Ectodermal cell (in vitro differentiated cells): Measurements from ENCODE around the gene GJD2.

Experiments used
- H3K27ac ChIP-seq: 2 replicates; pipeline ENCODE4 v1.7.0; 2013; ENCODE audit warnings: mild to moderate bottlenecking, low read depth, low read length; ENCODE audit not compliant: insufficient read depth, poor library complexity, severe bottlenecking
- H3K27me3 ChIP-seq: 2 replicates; pipeline ENCODE4 v1.7.0; 2013; ENCODE audit warnings: mild to moderate bottlenecking, low read length; ENCODE audit not compliant: insufficient read depth, control insufficient read depth, poor library complexity, severe bottlenecking
- H3K36me3 ChIP-seq: one replicate; pipeline ENCODE4 v1.7.0; 2013; ENCODE audit warnings: low read length; ENCODE audit not compliant: control insufficient read depth, insufficient read depth
- H3K4me1 ChIP-seq: one replicate; pipeline ENCODE4 v1.7.0; 2013; ENCODE audit warnings: low read length; ENCODE audit not compliant: control insufficient read depth, insufficient read depth
- H3K4me3 ChIP-seq: 2 replicates; pipeline ENCODE4 v1.7.0; 2013; ENCODE audit warnings: low read depth, low read length, control low read depth; ENCODE audit not compliant: insufficient read depth
- H3K9me3 ChIP-seq: 2 replicates; pipeline ENCODE4 v1.7.0; 2013; ENCODE audit warnings: mild to moderate bottlenecking, low read length, moderate library complexity; ENCODE audit not compliant: control insufficient read depth
- WGBS, 2 experiments: methylation state at CpG; one replicate each; pipeline ENCODE4 v1.1.7; 2013; ENCODE audit warnings: missing lambda C conversion rate in 2 of 2; 5-methylcytosine and 5-hydroxymethylcytosine counted together

Gene GJD2

DNA sequence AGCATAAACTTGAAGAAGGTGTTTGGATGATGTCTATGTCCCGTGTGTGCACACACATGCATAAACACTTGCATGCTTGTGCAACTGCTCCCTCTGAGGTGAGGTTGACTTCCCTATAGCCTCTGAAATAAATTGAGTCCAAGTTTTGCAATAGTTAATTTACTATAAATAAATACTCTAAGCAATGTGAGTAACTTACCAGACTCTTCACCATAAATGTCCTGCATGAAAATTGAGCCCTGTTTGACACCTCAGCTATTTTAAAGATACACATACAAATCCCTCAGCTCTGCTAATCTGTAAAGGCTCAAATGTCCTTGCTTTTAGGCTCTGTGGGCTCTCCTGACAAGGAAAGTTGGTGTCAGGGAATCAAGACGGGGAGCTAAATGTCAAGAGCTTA is 37.1 kb downstream of the GJD2 start:
- Histone ChIP-seq H3K36me3 (no peaks in the 10 kb centered on the region), H3K9me3 (no peaks in the 10 kb centered on the region), H3K27me3 (no peaks in the 10 kb centered on the region), H3K4me1 (peaks cover 17% of the 10 kb centered on the region), H3K4me3 (no peak overlapping the region), H3K27ac (no peak overlapping the region)
- 75 to 94% methylated on average over 1 to 2 of the region's 2 CpGs for whole genome bisulfite sequencing, 2 experiments

DNA sequence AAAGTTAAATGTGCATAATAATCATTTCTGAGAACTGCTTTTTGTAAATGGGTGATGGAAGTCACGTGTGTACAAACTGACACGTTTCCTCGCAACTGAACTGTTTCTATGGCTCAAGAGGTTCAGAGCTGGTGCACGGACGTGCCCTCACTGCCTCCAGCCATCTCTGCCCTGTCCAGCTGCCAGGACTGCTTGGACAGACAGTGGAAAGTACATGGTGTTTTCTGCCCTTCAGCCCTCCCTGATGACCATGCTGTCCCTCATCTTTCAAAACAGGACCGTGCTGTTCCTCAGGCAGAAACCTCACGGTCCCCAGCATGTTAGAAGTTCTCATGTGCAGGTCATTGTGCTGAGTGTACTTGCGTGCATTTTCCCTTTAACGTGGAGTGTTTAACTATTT is 38.7 kb downstream of the GJD2 start:
- Histone ChIP-seq H3K4me3 (no peak overlapping the region), H3K27ac (no peak overlapping the region), H3K27me3 (no peaks in the 10 kb centered on the region), H3K4me1 (peaks cover 9% of the 10 kb centered on the region), H3K9me3 (no peaks in the 10 kb centered on the region), H3K36me3 (no peaks in the 10 kb centered on the region)
- 88 to 91% methylated on average over 9 of the region's 9 CpGs for WGBS, 2 experiments

DNA sequence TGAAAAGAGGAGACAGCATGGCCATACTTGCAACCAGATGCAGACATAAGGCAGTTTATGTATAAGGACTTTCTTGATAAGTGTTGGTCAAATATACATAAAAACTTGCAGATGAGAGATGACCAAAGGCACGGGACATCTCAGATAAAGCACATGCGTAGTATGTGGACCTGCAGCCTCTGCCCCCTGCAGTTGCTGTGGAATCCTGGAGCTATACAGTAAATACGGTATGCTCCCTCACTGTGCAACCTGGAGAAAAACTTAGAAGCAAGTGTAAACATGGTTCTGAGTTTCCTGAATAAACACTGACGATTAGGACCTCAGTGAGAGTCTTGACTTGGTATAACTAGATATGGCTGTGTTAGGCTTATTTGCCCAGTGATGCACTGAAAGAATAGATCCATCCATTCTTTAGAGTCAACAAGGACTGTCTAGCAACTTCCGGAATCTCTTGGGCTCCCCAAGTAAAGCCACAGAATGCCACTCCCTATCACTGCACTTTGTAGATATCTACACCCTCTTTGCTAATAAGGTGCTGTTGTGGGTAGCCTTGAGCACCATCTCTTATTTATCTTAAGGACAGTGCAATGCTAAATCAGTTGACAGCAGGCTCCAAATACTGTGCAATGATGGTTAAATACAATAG is 40.2 kb downstream of the GJD2 start:
- Histone ChIP-seq H3K4me3 (no peak overlapping the region), H3K27ac (no peak overlapping the region), H3K9me3 (no peaks in the 10 kb centered on the region), H3K4me1 (no peaks in the 10 kb centered on the region), H3K36me3 (no peaks in the 10 kb centered on the region), H3K27me3 (no peaks in the 10 kb centered on the region)
- 90 to 92% methylated on average over 5 of the region's 5 CpGs for WGBS, 2 experiments

DNA sequence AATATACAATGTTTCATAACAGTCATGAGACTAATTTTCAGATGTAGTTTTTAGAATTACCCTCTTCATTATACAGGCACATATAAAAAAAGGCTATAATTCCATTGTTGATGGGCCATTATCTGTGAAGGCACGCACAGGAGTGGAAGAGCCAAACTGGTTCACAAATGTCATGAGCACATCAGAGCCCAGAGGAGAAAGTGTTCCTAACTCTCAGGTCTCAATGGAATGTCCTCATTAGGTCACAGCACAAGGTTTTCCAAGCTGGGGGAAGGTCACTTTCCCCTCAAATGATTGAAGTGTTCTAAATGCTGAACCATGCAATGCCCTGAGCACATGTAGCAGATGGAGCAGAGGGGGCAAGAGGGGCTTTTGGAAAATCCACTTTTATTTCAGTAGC is 41.2 kb downstream of the GJD2 start:
- H3K9me3 ChIP-seq = no peaks in the 10 kb centered on the region
- no peaks in the 10 kb centered on the region for H3K4me1 ChIP-seq
- WGBS, 2 experiments = 93 to 95% methylated on average over 1 of the region's 1 CpG
- no peaks in the 10 kb centered on the region for H3K27me3 ChIP-seq
- no peak overlapping the region for H3K4me3 ChIP-seq
- H3K36me3 ChIP-seq = no peaks in the 10 kb centered on the region
- H3K27ac ChIP-seq = no peak overlapping the region

DNA sequence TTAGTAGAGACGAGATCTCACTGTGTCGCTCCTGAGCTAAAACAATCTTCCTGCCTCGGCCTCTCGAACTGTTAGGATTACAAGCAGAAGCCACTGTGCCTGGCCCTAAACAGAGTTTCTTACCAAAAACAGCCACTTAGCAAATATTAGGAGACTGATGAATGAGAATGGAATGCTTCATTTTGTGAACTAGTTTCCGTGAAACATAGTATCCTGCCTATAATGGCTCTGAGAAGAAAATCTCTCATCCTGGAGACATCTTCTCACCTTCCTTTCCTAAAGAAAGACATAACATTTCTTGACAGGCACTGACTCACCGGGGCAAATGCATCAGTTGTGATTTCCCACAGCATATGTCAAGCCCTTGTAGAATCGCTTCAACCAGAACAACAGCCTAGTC is 44.9 kb downstream of the GJD2 start:
- 86 to 94% methylated on average over 7 of the region's 7 CpGs for WGBS, 2 experiments
- no peak overlapping the region for H3K4me3 ChIP-seq
- H3K9me3 ChIP-seq = no peaks in the 10 kb centered on the region
- H3K27ac ChIP-seq = no peak overlapping the region
- no peaks in the 10 kb centered on the region for H3K36me3 ChIP-seq
- H3K4me1 ChIP-seq = no peaks in the 10 kb centered on the region
- H3K27me3 ChIP-seq = no peaks in the 10 kb centered on the region

DNA sequence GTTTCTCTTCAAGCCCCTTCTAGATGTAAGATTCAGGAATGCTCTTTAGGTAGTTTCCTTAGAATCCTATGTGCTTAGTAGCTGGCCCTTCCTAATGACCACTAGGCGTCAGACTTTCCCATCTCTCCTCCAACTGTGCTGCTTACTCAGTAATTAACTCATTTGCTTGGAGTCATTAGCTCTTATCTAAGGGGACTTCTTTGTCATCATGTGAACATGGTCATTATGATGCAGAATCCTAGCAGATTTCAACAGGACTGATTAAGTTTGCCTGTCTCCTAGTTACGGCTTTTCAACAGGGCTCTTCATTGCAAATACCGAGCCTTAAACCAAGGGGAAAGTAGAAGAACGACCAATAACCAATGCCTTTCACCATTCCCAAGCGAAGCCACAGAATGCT is 46.4 kb downstream of the GJD2 start:
- Histone ChIP-seq H3K4me3 (no peak overlapping the region), H3K36me3 (no peaks in the 10 kb centered on the region), H3K4me1 (no peaks in the 10 kb centered on the region), H3K27ac (no peak overlapping the region), H3K9me3 (no peaks in the 10 kb centered on the region), H3K27me3 (no peaks in the 10 kb centered on the region)
- 60 to 62% methylated on average over 5 of the region's 5 CpGs for WGBS, 2 experiments

DNA sequence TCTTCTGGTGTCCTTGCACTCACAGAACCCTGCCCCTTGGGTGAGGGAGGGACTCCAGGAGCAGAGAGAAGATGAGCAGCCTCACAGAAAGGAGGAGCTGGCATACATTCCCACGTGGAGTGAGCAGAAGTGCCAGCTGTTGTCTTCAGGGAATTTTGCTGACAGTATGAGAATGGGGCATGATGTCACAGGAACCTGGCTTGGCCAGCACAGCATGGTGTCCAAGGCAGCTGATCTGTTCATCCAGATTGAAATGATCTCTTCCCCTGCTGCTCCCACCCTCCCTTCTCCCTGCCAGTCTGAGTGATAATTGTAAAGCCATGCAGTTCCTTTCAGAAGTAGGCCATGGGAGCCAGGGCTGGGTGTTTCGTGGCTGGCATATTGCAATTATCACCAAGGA is 53.3 kb downstream of the GJD2 start:
- Histone ChIP-seq H3K27me3 (no peaks in the 10 kb centered on the region), H3K27ac (no peak overlapping the region), H3K4me1 (no peaks in the 10 kb centered on the region), H3K36me3 (no peaks in the 10 kb centered on the region), H3K4me3 (no peak overlapping the region), H3K9me3 (no peaks in the 10 kb centered on the region)
- WGBS, 2 experiments = 44 to 45% methylated on average over 2 of the region's 2 CpGs
